Measurements from ENCODE around the gene TENM3. TPM values are rescaled to one million over a fixed set of nuclear protein-coding genes. Genes with fewer than 3 reads are reported as not detected.

The TENM3 gene
- total and polyA plus RNA-seq, 3 donors from 2014 or later: 10.9 to 42.7 (median 42.2) TPM

GRCh38 chr4:182391111-182391684 is 148.0 kb downstream of the TENM3 start:
- intact Hi-C loops (cut with DNase I; ENCODE audit: low total_unique reads): no loop called here
- H3K9me3 ChIP-seq: no peaks in the 10 kb centered on the region
- no peak for TF ChIP-seq CTCF (IDR thresholded peaks at IDR 0.05)
- 88 to 92% methylated on average over 9 of the region's 9 CpGs for WGBS, 2 donors
- no peaks in the 10 kb centered on the region for H3K36me3 ChIP-seq (ENCODE audit: low read depth, missing control alignments)
- no peak for DNase-seq
- no peak overlapping the region for H3K27ac ChIP-seq
- H3K4me1 ChIP-seq: no peaks in the 10 kb centered on the region
- H3K27me3 ChIP-seq: no peaks in the 10 kb centered on the region
- H3K4me3 ChIP-seq: no peak overlapping the region

- no peak for TF ChIP-seq CTCF (IDR thresholded peaks at IDR 0.05)
- TF ChIP-seq POLR2A (IDR thresholded peaks at IDR 0.05): no peak
- H3K36me3 ChIP-seq (ENCODE audit: low read depth, missing control alignments): no peaks in the 10 kb centered on the region
- DNase-seq: no peak
- no peak overlapping the region for H3K27ac ChIP-seq
- no peaks in the 10 kb centered on the region for H3K27me3 ChIP-seq
- 94 to 97% methylated on average over 3 of the region's 3 CpGs for WGBS, 2 donors
- no peaks in the 10 kb centered on the region for H3K9me3 ChIP-seq
- intact Hi-C loops (cut with DNase I; ENCODE audit: low total_unique reads): no loop called here
- H3K4me1 ChIP-seq: no peaks in the 10 kb centered on the region
- no peak overlapping the region for H3K4me3 ChIP-seq
These were observed 151.0 kb downstream of the TENM3 start for GRCh38 chr4:182394181-182394580.

- Histone ChIP-seq H3K9me3 (no peaks in the 10 kb centered on the region), H3K4me1 (no peaks in the 10 kb centered on the region), H3K27ac (no peak overlapping the region), H3K4me3 (no peak overlapping the region), H3K27me3 (no peaks in the 10 kb centered on the region), H3K36me3 (ENCODE audit: low read depth, missing control alignments) (no peaks in the 10 kb centered on the region)
- TF ChIP-seq CTCF (IDR thresholded peaks at IDR 0.05) (no peak), POLR2A (IDR thresholded peaks at IDR 0.05) (no peak)
- 84 to 91% methylated on average over 1 of the region's 1 CpG for WGBS, 2 donors
- no peak for DNase-seq
- intact Hi-C loops (cut with DNase I; ENCODE audit: low total_unique reads): no loop called here
These were observed 156.9 kb downstream of the TENM3 start for GRCh38 chr4:182400081-182400480.

GRCh38 chr4:182400790-182401189 is 157.6 kb downstream of the TENM3 start:
- H3K4me3 ChIP-seq: no peak overlapping the region
- no peaks in the 10 kb centered on the region for H3K36me3 ChIP-seq (ENCODE audit: low read depth, missing control alignments)
- TF ChIP-seq POLR2A (IDR thresholded peaks at IDR 0.05) (no peak), CTCF (IDR thresholded peaks at IDR 0.05) (no peak)
- intact Hi-C loops (cut with DNase I; ENCODE audit: low total_unique reads): no loop called here
- no peak overlapping the region for H3K27ac ChIP-seq
- H3K27me3 ChIP-seq: no peaks in the 10 kb centered on the region
- no peaks in the 10 kb centered on the region for H3K9me3 ChIP-seq
- 88 to 90% methylated on average over 7 of the region's 7 CpGs for WGBS, 2 donors
- DNase-seq: no peak
- no peaks in the 10 kb centered on the region for H3K4me1 ChIP-seq

GRCh38 chr4:182404376-182404775 is 161.2 kb downstream of the TENM3 start:
- intact Hi-C loops (cut with DNase I; ENCODE audit: low total_unique reads): no loop called here
- DNase-seq: no peak
- TF ChIP-seq POLR2A (IDR thresholded peaks at IDR 0.05): no peak
- no peak for TF ChIP-seq CTCF (IDR thresholded peaks at IDR 0.05)
- no peak overlapping the region for H3K4me3 ChIP-seq
- H3K27me3 ChIP-seq: no peaks in the 10 kb centered on the region
- H3K27ac ChIP-seq: no peak overlapping the region
- no peaks in the 10 kb centered on the region for H3K36me3 ChIP-seq (ENCODE audit: low read depth, missing control alignments)
- no peaks in the 10 kb centered on the region for H3K9me3 ChIP-seq
- no peaks in the 10 kb centered on the region for H3K4me1 ChIP-seq
- 61 to 62% methylated on average over 7 of the region's 7 CpGs for WGBS, 2 donors

Data from testis (tissue), 3 donors.